ENCODE data around the gene AKR1B1.

The AKR1B1 gene

GRCh38 chr7:134442441-134443220, 16.3 kb downstream of the AKR1B1 start:
- no peak for TF ChIP-seq CTCF (IDR thresholded peaks at IDR 0.05; ENCODE audit: insufficient read depth, missing control alignments)
- DNase-seq (ENCODE audit: insufficient read length, low spot score): no peak
- FAIRE-seq: no peak

GRCh38 chr7:134441264-134441663, 17.6 kb downstream of the AKR1B1 start:
- no peak for TF ChIP-seq CTCF (IDR thresholded peaks at IDR 0.05; ENCODE audit: insufficient read depth, missing control alignments)
- FAIRE-seq (no peak), DNase-seq (ENCODE audit: insufficient read length, low spot score) (no peak)

GRCh38 chr7:134440476-134440875, 18.4 kb downstream of the AKR1B1 start:
- FAIRE-seq (no peak), DNase-seq (ENCODE audit: insufficient read length, low spot score) (no peak)
- no peak for TF ChIP-seq CTCF (IDR thresholded peaks at IDR 0.05; ENCODE audit: insufficient read depth, missing control alignments)

- no peak for FAIRE-seq
- no peak for DNase-seq (ENCODE audit: insufficient read length, low spot score)
- no peak for TF ChIP-seq CTCF (IDR thresholded peaks at IDR 0.05; ENCODE audit: insufficient read depth, missing control alignments)
Measured at GRCh38 chr7:134440067-134440466, 18.8 kb downstream of the AKR1B1 start.

- TF ChIP-seq CTCF (IDR thresholded peaks at IDR 0.05; ENCODE audit: insufficient read depth, missing control alignments): no peak
- FAIRE-seq: no peak
- no peak for DNase-seq (ENCODE audit: insufficient read length, low spot score)
Measured at GRCh38 chr7:134438946-134439345, 20.0 kb downstream of the AKR1B1 start.

GRCh38 chr7:134435161-134435920, 23.6 kb downstream of the AKR1B1 start:
- TF ChIP-seq CTCF (IDR thresholded peaks at IDR 0.05; ENCODE audit: insufficient read depth, missing control alignments): no peak
- DNase-seq (ENCODE audit: insufficient read length, low spot score) (no peak), FAIRE-seq (no peak)

- no peak for TF ChIP-seq CTCF (IDR thresholded peaks at IDR 0.05; ENCODE audit: insufficient read depth, missing control alignments)
- DNase-seq (ENCODE audit: insufficient read length, low spot score): no peak
- FAIRE-seq: no peak
Measured at GRCh38 chr7:134434701-134435100, 24.2 kb downstream of the AKR1B1 start.
